HepG2 (cell line): ENCODE data around the gene CYB5A. TPM values are rescaled to one million over a fixed set of nuclear protein-coding genes. Genes with fewer than 3 reads are reported as not detected.

Source experiments
- AGO1 ChIP-seq: fragments of 200-400 bp; formaldehyde crosslinking; IDR thresholded peaks from 2 replicates; pipeline ENCODE4 v1.6.1; 2017; ENCODE audit warnings: mild to moderate bottlenecking, low read depth, low read length, moderate library complexity; ENCODE audit not compliant: poor library complexity, severe bottlenecking
- CENPX ChIP-seq: sonication (generic); formaldehyde crosslinking; IDR thresholded peaks from 2 replicates; pipeline ENCODE4 v1.9.0; 2021; ENCODE audit warnings: mild to moderate bottlenecking, missing genetic modification reagents, moderate library complexity
- HOXA5 ChIP-seq: sonication (generic); formaldehyde crosslinking; IDR thresholded peaks from 2 replicates; pipeline ENCODE4 v1.4.0; 2020; ENCODE audit warnings: missing genetic modification reagents
- MLLT10 ChIP-seq: sonication (generic); formaldehyde crosslinking; IDR thresholded peaks from 2 replicates; pipeline ENCODE4 v1.4.0; 2020; ENCODE audit warnings: missing genetic modification reagents
- MTF2 ChIP-seq: sonication (generic); formaldehyde crosslinking; IDR thresholded peaks from 2 replicates; pipeline ENCODE4 v1.5.0; 2020; ENCODE audit warnings: missing genetic modification reagents, borderline replicate concordance
- MXD4 ChIP-seq: IDR thresholded peaks from 2 replicates; pipeline ENCODE4 v1.6.1; 2016; ENCODE audit warnings: mild to moderate bottlenecking, missing biosample characterization, missing genetic modification reagents
- RARG ChIP-seq: sonication (generic); formaldehyde crosslinking; IDR thresholded peaks from 2 replicates; pipeline ENCODE4 v1.4.0; 2020; ENCODE audit warnings: low read depth, mild to moderate bottlenecking, missing genetic modification reagents
- SP2 ChIP-seq: sonication (generic); formaldehyde crosslinking; IDR thresholded peaks from 2 replicates; pipeline ENCODE4 v1.5.1; 2020; ENCODE audit warnings: mild to moderate bottlenecking, missing genetic modification reagents
- TARDBP ChIP-seq: sonication (generic); formaldehyde crosslinking; IDR thresholded peaks from 2 replicates; pipeline ENCODE4 v1.8.0; 2022; ENCODE audit warnings: mild to moderate bottlenecking, missing genetic modification reagents
- ZBTB8A ChIP-seq: sonication (generic); formaldehyde crosslinking; IDR thresholded peaks from 2 replicates; pipeline ENCODE4 v1.4.0; 2020; ENCODE audit warnings: mild to moderate bottlenecking, low read depth, missing genetic modification reagents, borderline replicate concordance
- ZFP36L1 ChIP-seq: sonication (generic); formaldehyde crosslinking; IDR thresholded peaks from 2 replicates; pipeline ENCODE4 v1.8.0; 2022; ENCODE audit warnings: mild to moderate bottlenecking, missing genetic modification reagents, moderate library complexity
- ZFP62 ChIP-seq: sonication (generic); formaldehyde crosslinking; IDR thresholded peaks from 2 replicates; pipeline ENCODE4 v1.4.0; 2020; ENCODE audit warnings: missing genetic modification reagents
- ZNF10 ChIP-seq: sonication (generic); formaldehyde crosslinking; IDR thresholded peaks from 2 replicates; pipeline ENCODE4 v1.4.0; 2020; ENCODE audit warnings: mild to moderate bottlenecking, low read depth, missing genetic modification reagents, borderline replicate concordance
- ZNF543 ChIP-seq: sonication (generic); formaldehyde crosslinking; IDR thresholded peaks from 2 replicates; pipeline ENCODE4 v1.4.0; 2020; ENCODE audit warnings: mild to moderate bottlenecking, missing genetic modification reagents
- ZNF605 ChIP-seq: sonication (generic); formaldehyde crosslinking; IDR thresholded peaks from 2 replicates; pipeline ENCODE4 v1.8.0; 2022; ENCODE audit warnings: mild to moderate bottlenecking, missing genetic modification reagents
- ZNF709 ChIP-seq: sonication (generic); formaldehyde crosslinking; IDR thresholded peaks from 2 replicates; pipeline ENCODE4 v1.5.0; 2020; ENCODE audit warnings: mild to moderate bottlenecking, missing genetic modification reagents
- ZSCAN20 ChIP-seq: sonication (generic); formaldehyde crosslinking; IDR thresholded peaks from 2 replicates; pipeline ENCODE4 v1.4.0; 2020; ENCODE audit warnings: missing genetic modification reagents, mild to moderate bottlenecking, borderline replicate concordance
- polyA plus RNA-seq, 8 experiments: library from polyadenylated mRNA; depleted of rRNA in 3 of 8; stranded (reverse) in 7 of 8; unstranded in 1 of 8; fragments of >200 nt; fragmentation: Illumina TruSeq in 4 of 8; extraction: Trizol in 4 of 8; gene quantifications; 2 replicates each; pipeline versions ENCODE4 v1.2.1 to v1.2.3, GENCODE V29; 2011 to 2016; ENCODE audit warnings: low read depth in 4 of 8, missing spikeins in 1 of 8, mixed read lengths in 1 of 8; ENCODE audit not compliant: insufficient read depth in 1 of 8
- total RNA-seq, 5 experiments: library from RNA; depleted of rRNA; stranded (reverse); fragments of >200 nt; fragmentation: Illumina TruSeq; extraction: Trizol; gene quantifications; 2 replicates each; pipeline ENCODE4 v1.2.3, GENCODE V29; 2016; ENCODE audit warnings: low read depth in 1 of 5
- TF ChIP-seq, protein P1 (sequence below): sonication (generic); formaldehyde crosslinking; IDR thresholded peaks from 2 replicates; pipeline ENCODE4 v1.5.0; 2020; ENCODE audit warnings: mild to moderate bottlenecking, missing genetic modification reagents
- TF ChIP-seq, protein P2 (sequence below): sonication (generic); formaldehyde crosslinking; IDR thresholded peaks from 2 replicates; pipeline ENCODE4 v1.4.0; 2020; ENCODE audit warnings: mild to moderate bottlenecking, low read depth, missing genetic modification reagents
- TF ChIP-seq, protein P3 (sequence below): IDR thresholded peaks from 2 replicates; pipeline ENCODE4 v1.6.1; 2016; ENCODE audit warnings: mild to moderate bottlenecking
- TF ChIP-seq, protein P4 (sequence below): IDR thresholded peaks from 2 replicates; pipeline ENCODE4 v1.6.1; 2016

CYB5A gene
- total and polyA plus RNA-seq, 2 of the 13 experiments (the other 11 are each of a cell fraction or from before 2014, with no cell fraction given) = 215 to 356 TPM

DNA sequence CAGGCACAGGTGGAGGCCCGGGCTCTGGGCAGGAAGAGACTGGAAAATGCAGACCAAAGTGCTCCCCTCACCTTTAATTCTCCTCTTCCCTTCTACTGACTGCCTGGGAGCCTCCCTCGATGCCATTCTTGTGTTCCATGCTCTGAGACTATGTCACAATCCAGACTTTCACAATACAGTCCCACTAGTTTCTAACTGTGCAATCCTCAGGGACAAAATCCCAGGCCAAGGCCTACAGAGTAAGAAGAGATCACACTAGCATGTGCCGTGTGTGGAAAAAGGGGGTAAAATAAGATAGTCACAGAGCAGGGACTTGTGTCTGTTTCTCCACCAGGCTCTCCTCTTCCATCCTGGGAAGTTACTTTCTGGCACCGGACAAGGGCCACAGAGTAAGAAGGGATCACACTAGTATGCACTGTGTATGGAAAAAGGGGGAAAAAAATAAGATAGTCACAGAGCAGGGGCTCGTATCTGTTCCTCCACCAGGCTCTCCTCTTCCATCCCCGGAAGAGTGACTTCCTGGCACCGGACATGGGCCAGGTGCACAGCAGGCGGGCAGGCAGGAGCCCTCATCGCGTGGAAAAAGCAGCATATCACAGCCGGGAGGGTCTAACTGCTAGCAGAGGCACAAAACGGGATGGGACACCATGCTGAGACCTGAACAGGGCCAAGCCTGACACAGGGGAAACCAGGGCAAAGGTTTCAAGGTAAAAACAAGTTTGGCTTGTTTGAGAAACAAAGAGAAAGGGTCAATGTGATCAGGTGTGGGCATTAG, 9.6 kb downstream of the CYB5A start (continued):
- TF ChIP-seq, protein P1, sequence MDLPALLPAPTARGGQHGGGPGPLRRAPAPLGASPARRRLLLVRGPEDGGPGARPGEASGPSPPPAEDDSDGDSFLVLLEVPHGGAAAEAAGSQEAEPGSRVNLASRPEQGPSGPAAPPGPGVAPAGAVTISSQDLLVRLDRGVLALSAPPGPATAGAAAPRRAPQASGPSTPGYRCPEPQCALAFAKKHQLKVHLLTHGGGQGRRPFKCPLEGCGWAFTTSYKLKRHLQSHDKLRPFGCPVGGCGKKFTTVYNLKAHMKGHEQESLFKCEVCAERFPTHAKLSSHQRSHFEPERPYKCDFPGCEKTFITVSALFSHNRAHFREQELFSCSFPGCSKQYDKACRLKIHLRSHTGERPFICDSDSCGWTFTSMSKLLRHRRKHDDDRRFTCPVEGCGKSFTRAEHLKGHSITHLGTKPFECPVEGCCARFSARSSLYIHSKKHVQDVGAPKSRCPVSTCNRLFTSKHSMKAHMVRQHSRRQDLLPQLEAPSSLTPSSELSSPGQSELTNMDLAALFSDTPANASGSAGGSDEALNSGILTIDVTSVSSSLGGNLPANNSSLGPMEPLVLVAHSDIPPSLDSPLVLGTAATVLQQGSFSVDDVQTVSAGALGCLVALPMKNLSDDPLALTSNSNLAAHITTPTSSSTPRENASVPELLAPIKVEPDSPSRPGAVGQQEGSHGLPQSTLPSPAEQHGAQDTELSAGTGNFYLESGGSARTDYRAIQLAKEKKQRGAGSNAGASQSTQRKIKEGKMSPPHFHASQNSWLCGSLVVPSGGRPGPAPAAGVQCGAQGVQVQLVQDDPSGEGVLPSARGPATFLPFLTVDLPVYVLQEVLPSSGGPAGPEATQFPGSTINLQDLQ (CRISPR knock-in tag) = no peak
- TF ChIP-seq CENPX (no peak), ZNF10 (no peak), MLLT10 (CRISPR knock-in tag) (no peak), ZNF709 (no peak), AGO1 (no peak), MXD4 (CRISPR knock-in tag) (no peak), ZFP62 (no peak), RARG (CRISPR knock-in tag) (no peak), TARDBP (CRISPR knock-in tag) (no peak), ZBTB8A (no peak), ZSCAN20 (CRISPR knock-in tag) (0 out of 2 replicates have a peak, but pooled peaks have one; percentile 55), ZFP36L1 (CRISPR knock-in tag) (no peak), ZNF543 (CRISPR knock-in tag) (peak; percentile 58; the same call in 1 of the 2 replicates), MTF2 (CRISPR knock-in tag) (no peak), SP2 (CRISPR knock-in tag) (no peak), ZNF605 (CRISPR knock-in tag) (no peak), HOXA5 (CRISPR knock-in tag) (no peak)
- TF ChIP-seq, protein P2, sequence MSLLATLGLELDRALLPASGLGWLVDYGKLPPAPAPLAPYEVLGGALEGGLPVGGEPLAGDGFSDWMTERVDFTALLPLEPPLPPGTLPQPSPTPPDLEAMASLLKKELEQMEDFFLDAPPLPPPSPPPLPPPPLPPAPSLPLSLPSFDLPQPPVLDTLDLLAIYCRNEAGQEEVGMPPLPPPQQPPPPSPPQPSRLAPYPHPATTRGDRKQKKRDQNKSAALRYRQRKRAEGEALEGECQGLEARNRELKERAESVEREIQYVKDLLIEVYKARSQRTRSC (CRISPR knock-in tag) = no peak
- TF ChIP-seq, protein P3, sequence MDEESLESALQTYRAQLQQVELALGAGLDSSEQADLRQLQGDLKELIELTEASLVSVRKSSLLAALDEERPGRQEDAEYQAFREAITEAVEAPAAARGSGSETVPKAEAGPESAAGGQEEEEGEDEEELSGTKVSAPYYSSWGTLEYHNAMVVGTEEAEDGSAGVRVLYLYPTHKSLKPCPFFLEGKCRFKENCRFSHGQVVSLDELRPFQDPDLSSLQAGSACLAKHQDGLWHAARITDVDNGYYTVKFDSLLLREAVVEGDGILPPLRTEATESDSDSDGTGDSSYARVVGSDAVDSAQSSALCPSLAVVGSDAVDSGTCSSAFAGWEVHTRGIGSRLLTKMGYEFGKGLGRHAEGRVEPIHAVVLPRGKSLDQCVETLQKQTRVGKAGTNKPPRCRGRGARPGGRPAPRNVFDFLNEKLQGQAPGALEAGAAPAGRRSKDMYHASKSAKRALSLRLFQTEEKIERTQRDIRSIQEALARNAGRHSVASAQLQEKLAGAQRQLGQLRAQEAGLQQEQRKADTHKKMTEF (CRISPR knock-in tag) = no peak
- TF ChIP-seq, protein P4, sequence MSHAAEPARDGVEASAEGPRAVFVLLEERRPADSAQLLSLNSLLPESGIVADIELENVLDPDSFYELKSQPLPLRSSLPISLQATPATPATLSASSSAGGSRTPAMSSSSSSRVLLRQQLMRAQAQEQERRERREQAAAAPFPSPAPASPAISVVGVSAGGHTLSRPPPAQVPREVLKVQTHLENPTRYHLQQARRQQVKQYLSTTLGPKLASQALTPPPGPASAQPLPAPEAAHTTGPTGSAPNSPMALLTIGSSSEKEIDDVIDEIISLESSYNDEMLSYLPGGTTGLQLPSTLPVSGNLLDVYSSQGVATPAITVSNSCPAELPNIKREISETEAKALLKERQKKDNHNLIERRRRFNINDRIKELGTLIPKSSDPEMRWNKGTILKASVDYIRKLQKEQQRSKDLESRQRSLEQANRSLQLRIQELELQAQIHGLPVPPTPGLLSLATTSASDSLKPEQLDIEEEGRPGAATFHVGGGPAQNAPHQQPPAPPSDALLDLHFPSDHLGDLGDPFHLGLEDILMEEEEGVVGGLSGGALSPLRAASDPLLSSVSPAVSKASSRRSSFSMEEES (CRISPR knock-in tag) = no peak
